SK-N-SH treated with all-trans-retinoic acid at 6 μM for 48 hours (cell line): ENCODE measurements around the gene GLS.
A peak's percentile ranks its signal among the peaks of the same experiment; 100 is the strongest.

Source experiments
- ATAC-seq: fragments of 200-7000 bp; cut with Tn5 transposase; 3 replicates; pipeline ENCODE4 v1.9.1; 2020; ENCODE audit warnings: mild to moderate bottlenecking, moderate library complexity
- BACH2 ChIP-seq: fragments of 250-450 bp; sonication (Bioruptor Pico); IDR thresholded peaks from 2 replicates; pipeline ENCODE4 v1.9.0; 2021; ENCODE audit warnings: mild to moderate bottlenecking, borderline replicate concordance
- CSDC2 ChIP-seq: fragments of 250-450 bp; sonication (Bioruptor Pico); IDR thresholded peaks from 2 replicates; pipeline ENCODE4 v1.5.0; 2020; ENCODE audit warnings: mild to moderate bottlenecking, moderate library complexity
- CSRNP3 ChIP-seq: fragments of 250-450 bp; sonication (Bioruptor Pico); IDR thresholded peaks from 2 replicates; pipeline ENCODE4 v1.5.1; 2021; ENCODE audit warnings: mild to moderate bottlenecking, moderate library complexity
- ESRRG ChIP-seq: fragments of 250-450 bp; sonication (Bioruptor Pico); IDR thresholded peaks from 2 replicates; pipeline ENCODE4 v1.6.1; 2021; ENCODE audit warnings: mild to moderate bottlenecking
- GLIS3 ChIP-seq: fragments of 250-450 bp; sonication (Bioruptor Pico); IDR thresholded peaks from 2 replicates; pipeline ENCODE4 v1.5.0; 2020; ENCODE audit warnings: mild to moderate bottlenecking, moderate library complexity
- ISL1 ChIP-seq: fragments of 250-450 bp; sonication (Bioruptor Pico); IDR thresholded peaks from 2 replicates; pipeline ENCODE4 v2.1.2; 2022; ENCODE audit warnings: mild to moderate bottlenecking, moderate library complexity
- OSR1 ChIP-seq: fragments of 250-450 bp; sonication (Bioruptor Pico); IDR thresholded peaks from 2 replicates; pipeline ENCODE4 v1.8.0; 2022; ENCODE audit warnings: moderate library complexity, mild to moderate bottlenecking, inconsistent platforms
- PPARA ChIP-seq: fragments of 250-450 bp; sonication (Bioruptor Pico); IDR thresholded peaks from 2 replicates; pipeline ENCODE4 v1.5.0; 2020; ENCODE audit warnings: mild to moderate bottlenecking, borderline replicate concordance
- RARB ChIP-seq: fragments of 250-450 bp; sonication (Bioruptor Pico); IDR thresholded peaks from 2 replicates; pipeline ENCODE4 v1.8.0; 2021; ENCODE audit warnings: mild to moderate bottlenecking, moderate library complexity
- TOX ChIP-seq: fragments of 250-450 bp; sonication (Bioruptor Pico); IDR thresholded peaks from 2 replicates; pipeline ENCODE4 v1.8.0; 2021; ENCODE audit warnings: mild to moderate bottlenecking, moderate library complexity, borderline replicate concordance
- TSHZ2 ChIP-seq: fragments of 250-450 bp; sonication (Bioruptor Pico); IDR thresholded peaks from 2 replicates; pipeline ENCODE4 v1.5.0; 2020; ENCODE audit warnings: mild to moderate bottlenecking, moderate library complexity
- ZFP3 ChIP-seq: fragments of 250-450 bp; sonication (Bioruptor Pico); IDR thresholded peaks from 2 replicates; pipeline ENCODE4 v1.5.0; 2020; ENCODE audit warnings: mild to moderate bottlenecking, moderate library complexity
- ZFP30 ChIP-seq: fragments of 450-650 bp; formaldehyde crosslinking; IDR thresholded peaks from 2 replicates; pipeline ENCODE4 v1.5.0; 2022; ENCODE audit warnings: mild to moderate bottlenecking, moderate library complexity
- ZNF565 ChIP-seq: fragments of 450-650 bp; formaldehyde crosslinking; conservative IDR thresholded peaks from 2 replicates; pipeline ENCODE4 v1.5.0; 2020; ENCODE audit warnings: low read depth, mild to moderate bottlenecking, moderate library complexity
- ZNF70 ChIP-seq: fragments of 450-650 bp; formaldehyde crosslinking; IDR thresholded peaks from 2 replicates; pipeline ENCODE4 v1.5.0; 2020; ENCODE audit warnings: mild to moderate bottlenecking, moderate library complexity
- TF ChIP-seq, protein P1 (sequence below): fragments of 250-450 bp; sonication (Bioruptor Pico); IDR thresholded peaks from 2 replicates; pipeline ENCODE4 v1.5.1; 2020; ENCODE audit warnings: low read depth, mild to moderate bottlenecking, moderate library complexity
- TF ChIP-seq, protein P2 (sequence below): fragments of 250-450 bp; sonication (Bioruptor Pico); IDR thresholded peaks from 2 replicates; pipeline ENCODE4 v1.8.0; 2021; ENCODE audit warnings: low read depth, mild to moderate bottlenecking, moderate library complexity, borderline replicate concordance

GLS gene

DNA sequence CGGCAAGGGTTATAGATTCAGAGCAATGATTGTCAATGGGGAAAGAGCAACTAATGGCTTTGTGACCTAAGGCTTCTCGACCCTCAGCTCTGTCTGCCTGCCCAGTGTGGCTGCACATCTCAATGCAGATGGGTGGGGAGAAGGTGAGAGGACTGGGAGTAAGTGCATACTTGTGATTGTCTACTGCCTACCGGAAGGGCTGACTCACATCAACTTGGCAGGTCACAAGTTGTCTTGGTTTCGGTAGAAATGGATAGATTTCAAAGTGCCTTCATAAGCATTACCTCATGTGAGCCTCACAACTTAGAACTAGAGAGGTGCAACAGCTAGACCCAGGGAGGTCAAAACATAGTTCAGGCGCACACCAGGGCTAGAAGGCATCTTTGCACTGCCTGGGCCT, 104.0 kb downstream of the GLS start:
- ATAC-seq: peak; percentile 73
- TF ChIP-seq ZNF70 (CRISPR knock-in tag): no peak
- TF ChIP-seq ESRRG (CRISPR knock-in tag): no peak
- TF ChIP-seq CSDC2 (CRISPR knock-in tag): no peak
- TF ChIP-seq, protein P1, sequence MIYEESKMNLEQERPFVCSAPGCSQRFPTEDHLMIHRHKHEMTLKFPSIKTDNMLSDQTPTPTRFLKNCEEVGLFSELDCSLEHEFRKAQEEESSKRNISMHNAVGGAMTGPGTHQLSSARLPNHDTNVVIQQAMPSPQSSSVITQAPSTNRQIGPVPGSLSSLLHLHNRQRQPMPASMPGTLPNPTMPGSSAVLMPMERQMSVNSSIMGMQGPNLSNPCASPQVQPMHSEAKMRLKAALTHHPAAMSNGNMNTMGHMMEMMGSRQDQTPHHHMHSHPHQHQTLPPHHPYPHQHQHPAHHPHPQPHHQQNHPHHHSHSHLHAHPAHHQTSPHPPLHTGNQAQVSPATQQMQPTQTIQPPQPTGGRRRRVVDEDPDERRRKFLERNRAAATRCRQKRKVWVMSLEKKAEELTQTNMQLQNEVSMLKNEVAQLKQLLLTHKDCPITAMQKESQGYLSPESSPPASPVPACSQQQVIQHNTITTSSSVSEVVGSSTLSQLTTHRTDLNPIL: no peak
- TF ChIP-seq ZNF565 (CRISPR knock-in tag): no peak
- no peak for TF ChIP-seq BACH2 (CRISPR knock-in tag)
- TF ChIP-seq CSRNP3 (CRISPR knock-in tag): no peak
- TF ChIP-seq ZFP3: no peak
- TF ChIP-seq ISL1 (CRISPR knock-in tag): no peak
- TF ChIP-seq PPARA (CRISPR knock-in tag): no peak
- no peak for TF ChIP-seq GLIS3
- TF ChIP-seq RARB: no peak
- TF ChIP-seq ZFP30 (CRISPR knock-in tag): no peak
- TF ChIP-seq, protein P2, sequence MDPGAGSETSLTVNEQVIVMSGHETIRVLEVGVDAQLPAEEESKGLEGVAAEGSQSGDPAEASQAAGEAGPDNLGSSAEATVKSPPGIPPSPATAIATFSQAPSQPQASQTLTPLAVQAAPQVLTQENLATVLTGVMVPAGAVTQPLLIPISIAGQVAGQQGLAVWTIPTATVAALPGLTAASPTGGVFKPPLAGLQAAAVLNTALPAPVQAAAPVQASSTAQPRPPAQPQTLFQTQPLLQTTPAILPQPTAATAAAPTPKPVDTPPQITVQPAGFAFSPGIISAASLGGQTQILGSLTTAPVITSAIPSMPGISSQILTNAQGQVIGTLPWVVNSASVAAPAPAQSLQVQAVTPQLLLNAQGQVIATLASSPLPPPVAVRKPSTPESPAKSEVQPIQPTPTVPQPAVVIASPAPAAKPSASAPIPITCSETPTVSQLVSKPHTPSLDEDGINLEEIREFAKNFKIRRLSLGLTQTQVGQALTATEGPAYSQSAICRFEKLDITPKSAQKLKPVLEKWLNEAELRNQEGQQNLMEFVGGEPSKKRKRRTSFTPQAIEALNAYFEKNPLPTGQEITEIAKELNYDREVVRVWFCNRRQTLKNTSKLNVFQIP (CRISPR knock-in tag): no peak
- no peak for TF ChIP-seq OSR1
- TF ChIP-seq TOX (CRISPR knock-in tag): no peak
- TF ChIP-seq, all 23 proteins: peak for 0

GRCh38 chr2:190986221-190986953, 105.8 kb downstream of the GLS start:
- TF ChIP-seq ZNF70 (CRISPR knock-in tag) (no peak), PPARA (CRISPR knock-in tag) (no peak), TSHZ2 (CRISPR knock-in tag) (no peak)
- no peak for ATAC-seq

DNA sequence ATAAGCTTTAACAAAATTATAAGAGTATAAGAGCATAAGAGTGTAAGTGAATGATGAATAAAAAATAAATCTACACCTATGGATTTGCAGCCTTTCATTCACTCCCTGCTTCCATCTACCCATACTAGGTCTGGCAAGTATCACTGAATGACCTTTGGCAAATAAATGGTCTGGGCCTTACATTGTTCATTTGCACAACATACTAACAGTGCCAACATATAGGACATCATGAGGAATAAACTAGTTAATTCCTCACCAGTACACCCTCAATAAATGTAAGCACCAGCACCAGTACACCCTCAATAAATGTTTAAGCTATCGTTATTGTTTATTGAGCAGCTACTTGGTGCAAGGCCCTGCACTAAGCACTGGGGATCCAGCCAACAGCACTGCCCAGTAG, 106.5 kb downstream of the GLS start:
- no peak for ATAC-seq
- TF ChIP-seq OSR1 (no peak), CSRNP3 (CRISPR knock-in tag) (no peak)

DNA sequence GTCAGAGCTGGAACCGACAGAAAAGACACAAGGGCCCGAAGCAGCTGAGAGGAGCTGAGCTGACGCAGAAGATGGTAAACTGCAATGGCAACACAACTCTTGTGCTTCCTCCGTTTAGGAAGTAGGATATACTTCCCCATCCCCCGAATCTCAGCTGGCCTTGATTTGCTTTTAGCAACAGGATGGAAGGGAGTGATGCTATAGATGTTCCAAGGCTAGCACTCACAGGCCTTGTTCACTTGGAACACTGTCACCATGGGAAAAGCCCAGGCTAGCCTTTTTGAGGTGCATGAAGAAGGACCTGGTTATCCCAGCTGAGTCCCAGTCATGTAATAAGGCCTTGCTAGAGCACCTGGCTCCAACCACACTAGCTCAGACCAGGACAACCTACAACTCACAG, 107.3 kb downstream of the GLS start:
- no peak for ATAC-seq
- TF ChIP-seq, protein P2 (CRISPR knock-in tag): no peak
